GM23338 (cell line): ENCODE data around the gene GMPS. TPM values are rescaled to one million over a fixed set of nuclear protein-coding genes. Genes with fewer than 3 reads are reported as not detected.

ENCODE experiments used
- ATAC-seq: fragments of 200-7000 bp; cut with Tn5 transposase; 3 replicates; pipeline ENCODE4 v1.9.1; 2020
- DNase-seq: peaks from one replicate; pipeline ENCODE4 v3.0.0-alpha.2; 2015; ENCODE audit warnings: low spot score
- H2AFZ ChIP-seq: fragments of 200-600 bp; sonication (generic); 2 replicates; pipeline ENCODE4 v1.8.0; 2016; ENCODE audit warnings: antibody characterized with exemption, mild to moderate bottlenecking, moderate library complexity
- H3F3A ChIP-seq: fragments of 200-600 bp; sonication (generic); replicated peaks from 2 replicates; pipeline ENCODE4 v1.8.0; 2017; ENCODE audit warnings: antibody characterized with exemption, mixed run types, low read depth
- H3K27ac ChIP-seq: fragments of 200-600 bp; sonication (generic); 2 replicates; pipeline ENCODE4 v1.6.1; 2016; ENCODE audit warnings: low read depth
- H3K27me3 ChIP-seq: fragments of 200-600 bp; sonication (generic); 2 replicates; pipeline ENCODE4 v1.8.0; 2016; ENCODE audit warnings: mild to moderate bottlenecking, mixed run types, moderate library complexity; ENCODE audit not compliant: insufficient read depth
- H3K36me3 ChIP-seq: fragments of 200-600 bp; sonication (generic); 2 replicates; pipeline ENCODE4 v1.8.0; 2016; ENCODE audit warnings: mild to moderate bottlenecking; ENCODE audit not compliant: insufficient read depth
- H3K4me1 ChIP-seq: fragments of 200-600 bp; sonication (generic); 2 replicates; pipeline ENCODE4 v1.8.0; 2016; ENCODE audit warnings: mild to moderate bottlenecking, moderate library complexity; ENCODE audit not compliant: insufficient read depth
- H3K4me2 ChIP-seq: fragments of 200-600 bp; sonication (generic); 2 replicates; pipeline ENCODE4 v1.7.1; 2017; ENCODE audit warnings: mixed run types
- H3K4me3 ChIP-seq: fragments of 200-600 bp; sonication (generic); 2 replicates; pipeline ENCODE4 v1.6.1; 2016; ENCODE audit warnings: mixed run types
- H3K79me2 ChIP-seq: fragments of 200-600 bp; sonication (generic); replicated peaks from 2 replicates; pipeline ENCODE4 v1.8.0; 2017; ENCODE audit warnings: mild to moderate bottlenecking; ENCODE audit not compliant: insufficient read depth
- H3K9me2 ChIP-seq: fragments of 200-600 bp; sonication (generic); 2 replicates; pipeline ENCODE4 v1.8.0; 2017; ENCODE audit not compliant: insufficient read depth
- H4K20me1 ChIP-seq: fragments of 200-600 bp; sonication (generic); replicated peaks from 2 replicates; pipeline ENCODE4 v1.8.0; 2017; ENCODE audit warnings: mild to moderate bottlenecking; ENCODE audit not compliant: insufficient read depth
- H3K27ac Mint-ChIP-seq: 2 replicates; pipeline ENCODE4 v1.8.0; 2020; ENCODE audit warnings: inconsistent platforms, mild to moderate bottlenecking, moderate library complexity, mixed read lengths
- H3K27me3 Mint-ChIP-seq: 3 replicates; pipeline ENCODE4 v1.8.0; 2022; ENCODE audit warnings: low read depth, mild to moderate bottlenecking, moderate library complexity, mixed read lengths, inconsistent platforms; ENCODE audit not compliant: insufficient read depth, poor library complexity
- H3K36me3 Mint-ChIP-seq: 3 replicates; pipeline ENCODE4 v1.8.0; 2021; ENCODE audit warnings: low read depth, mild to moderate bottlenecking, inconsistent platforms, moderate library complexity, mixed read lengths
- H3K4me1 Mint-ChIP-seq: 3 replicates; pipeline ENCODE4 v1.8.0; 2020; ENCODE audit warnings: mild to moderate bottlenecking, inconsistent platforms, mixed read lengths
- H3K4me3 Mint-ChIP-seq: 3 replicates; pipeline ENCODE4 v1.8.0; 2021; ENCODE audit warnings: moderate library complexity, mild to moderate bottlenecking, inconsistent platforms, mixed read lengths
- H3K9me3 Mint-ChIP-seq: 3 replicates; pipeline ENCODE4 v1.8.0; 2020; ENCODE audit warnings: moderate library complexity, mild to moderate bottlenecking, inconsistent platforms, mixed read lengths
- CREB1 ChIP-seq: fragments of 250-450 bp; sonication (Bioruptor Pico); IDR thresholded peaks from 2 replicates; pipeline ENCODE4 v1.5.0; 2020; ENCODE audit warnings: low read depth, mild to moderate bottlenecking, moderate library complexity
- ETS1 ChIP-seq: IDR thresholded peaks from 2 replicates; pipeline ENCODE4 v1.6.1; 2016; ENCODE audit warnings: antibody characterized with exemption
- EZH2 ChIP-seq: fragments of 200-600 bp; sonication (generic); IDR thresholded peaks from one replicate; pipeline ENCODE4 v1.8.0; 2017; ENCODE audit warnings: antibody characterized with exemption, mild to moderate bottlenecking, low read depth; ENCODE audit not compliant: unreplicated experiment
- EZH2phosphoT487 ChIP-seq: fragments of 200-600 bp; sonication (generic); IDR thresholded peaks from one replicate; pipeline ENCODE4 v1.8.1; 2018; ENCODE audit warnings: antibody characterized with exemption; ENCODE audit not compliant: unreplicated experiment
- JUNB ChIP-seq: IDR thresholded peaks from one replicate; pipeline ENCODE4 v1.6.1; 2016; ENCODE audit warnings: antibody characterized with exemption; ENCODE audit not compliant: unreplicated experiment
- NANOG ChIP-seq: IDR thresholded peaks from 2 replicates; pipeline ENCODE4 v1.6.1; 2016; ENCODE audit warnings: antibody characterized with exemption, borderline replicate concordance
- POLR2AphosphoS5 ChIP-seq: IDR thresholded peaks from 2 replicates; pipeline ENCODE4 v1.6.1; 2016; ENCODE audit warnings: antibody characterized with exemption, low read depth
- STAT1 ChIP-seq: IDR thresholded peaks from one replicate; pipeline ENCODE4 v1.6.1; 2016; ENCODE audit warnings: antibody characterized with exemption; ENCODE audit not compliant: unreplicated experiment
- ZNF114 ChIP-seq: fragments of 250-450 bp; sonication (Bioruptor Pico); IDR thresholded peaks from 2 replicates; pipeline ENCODE4 v1.5.0; 2020; ENCODE audit warnings: mild to moderate bottlenecking, moderate library complexity
- ZNF331 ChIP-seq: fragments of 250-450 bp; sonication (Bioruptor Pico); IDR thresholded peaks from 2 replicates; pipeline ENCODE4 v1.5.0; 2020; ENCODE audit warnings: low read depth, mild to moderate bottlenecking, moderate library complexity
- ZNF462 ChIP-seq: fragments of 250-450 bp; sonication (Bioruptor Pico); IDR thresholded peaks from 2 replicates; pipeline ENCODE4 v1.5.0; 2020; ENCODE audit warnings: mild to moderate bottlenecking, moderate library complexity
- polyA plus RNA-seq: library from polyadenylated mRNA; unstranded; fragments of >200 nt; fragmentation: Nextera tagmentation; extraction: Ambion mirVana; gene quantifications from 2 replicates; pipeline ENCODE4 v1.2.1, GENCODE V29; 2016
- total RNA-seq: library from RNA; depleted of rRNA; stranded (reverse); fragments of >200 nt; shearing (Covaris generic); gene quantifications from 2 replicates; pipeline ENCODE4 v1.2.3, GENCODE V29; 2014
- TF ChIP-seq, protein P1 (sequence below): IDR thresholded peaks from one replicate; pipeline ENCODE4 v1.6.1; 2018; ENCODE audit warnings: antibody characterized with exemption; ENCODE audit not compliant: unreplicated experiment
- TF ChIP-seq, protein P2 (sequence below), 2 experiments: fragments of 200-600 bp in 1 of 2; sonication (generic) in 1 of 2; conservative IDR thresholded peaks; 2 replicates each; pipeline versions ENCODE4 v1.5.1 to v1.6.1; 2016 to 2017; ENCODE audit warnings: antibody characterized with exemption in 2 of 2, low read depth in 2 of 2, mild to moderate bottlenecking in 2 of 2, moderate library complexity in 1 of 2

Gene GMPS
- total and polyA plus RNA-seq, 2 experiments from 2014 or later: 72.0 to 145 TPM

- TF ChIP-seq ZNF114 (CRISPR knock-in tag) (no peak), JUNB (no peak), CREB1 (CRISPR knock-in tag) (no peak), EZH2 (no peak), ZNF331 (no peak), ZNF462 (CRISPR knock-in tag) (no peak), POLR2AphosphoS5 (no peak), STAT1 (no peak), EZH2phosphoT487 (no peak), NANOG (no peak), ETS1 (no peak)
- TF ChIP-seq, protein P1, sequence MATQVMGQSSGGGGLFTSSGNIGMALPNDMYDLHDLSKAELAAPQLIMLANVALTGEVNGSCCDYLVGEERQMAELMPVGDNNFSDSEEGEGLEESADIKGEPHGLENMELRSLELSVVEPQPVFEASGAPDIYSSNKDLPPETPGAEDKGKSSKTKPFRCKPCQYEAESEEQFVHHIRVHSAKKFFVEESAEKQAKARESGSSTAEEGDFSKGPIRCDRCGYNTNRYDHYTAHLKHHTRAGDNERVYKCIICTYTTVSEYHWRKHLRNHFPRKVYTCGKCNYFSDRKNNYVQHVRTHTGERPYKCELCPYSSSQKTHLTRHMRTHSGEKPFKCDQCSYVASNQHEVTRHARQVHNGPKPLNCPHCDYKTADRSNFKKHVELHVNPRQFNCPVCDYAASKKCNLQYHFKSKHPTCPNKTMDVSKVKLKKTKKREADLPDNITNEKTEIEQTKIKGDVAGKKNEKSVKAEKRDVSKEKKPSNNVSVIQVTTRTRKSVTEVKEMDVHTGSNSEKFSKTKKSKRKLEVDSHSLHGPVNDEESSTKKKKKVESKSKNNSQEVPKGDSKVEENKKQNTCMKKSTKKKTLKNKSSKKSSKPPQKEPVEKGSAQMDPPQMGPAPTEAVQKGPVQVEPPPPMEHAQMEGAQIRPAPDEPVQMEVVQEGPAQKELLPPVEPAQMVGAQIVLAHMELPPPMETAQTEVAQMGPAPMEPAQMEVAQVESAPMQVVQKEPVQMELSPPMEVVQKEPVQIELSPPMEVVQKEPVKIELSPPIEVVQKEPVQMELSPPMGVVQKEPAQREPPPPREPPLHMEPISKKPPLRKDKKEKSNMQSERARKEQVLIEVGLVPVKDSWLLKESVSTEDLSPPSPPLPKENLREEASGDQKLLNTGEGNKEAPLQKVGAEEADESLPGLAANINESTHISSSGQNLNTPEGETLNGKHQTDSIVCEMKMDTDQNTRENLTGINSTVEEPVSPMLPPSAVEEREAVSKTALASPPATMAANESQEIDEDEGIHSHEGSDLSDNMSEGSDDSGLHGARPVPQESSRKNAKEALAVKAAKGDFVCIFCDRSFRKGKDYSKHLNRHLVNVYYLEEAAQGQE: no peak
- TF ChIP-seq, protein P2, sequence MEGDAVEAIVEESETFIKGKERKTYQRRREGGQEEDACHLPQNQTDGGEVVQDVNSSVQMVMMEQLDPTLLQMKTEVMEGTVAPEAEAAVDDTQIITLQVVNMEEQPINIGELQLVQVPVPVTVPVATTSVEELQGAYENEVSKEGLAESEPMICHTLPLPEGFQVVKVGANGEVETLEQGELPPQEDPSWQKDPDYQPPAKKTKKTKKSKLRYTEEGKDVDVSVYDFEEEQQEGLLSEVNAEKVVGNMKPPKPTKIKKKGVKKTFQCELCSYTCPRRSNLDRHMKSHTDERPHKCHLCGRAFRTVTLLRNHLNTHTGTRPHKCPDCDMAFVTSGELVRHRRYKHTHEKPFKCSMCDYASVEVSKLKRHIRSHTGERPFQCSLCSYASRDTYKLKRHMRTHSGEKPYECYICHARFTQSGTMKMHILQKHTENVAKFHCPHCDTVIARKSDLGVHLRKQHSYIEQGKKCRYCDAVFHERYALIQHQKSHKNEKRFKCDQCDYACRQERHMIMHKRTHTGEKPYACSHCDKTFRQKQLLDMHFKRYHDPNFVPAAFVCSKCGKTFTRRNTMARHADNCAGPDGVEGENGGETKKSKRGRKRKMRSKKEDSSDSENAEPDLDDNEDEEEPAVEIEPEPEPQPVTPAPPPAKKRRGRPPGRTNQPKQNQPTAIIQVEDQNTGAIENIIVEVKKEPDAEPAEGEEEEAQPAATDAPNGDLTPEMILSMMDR (conservative IDR thresholded peaks at IDR 0.05; ENCODE audit: low read depth in 2 of 2): no peak
- H3K36me3 ChIP-seq: peaks cover 23% of the 10 kb centered on the region; the same call in 1 of the 2 replicates
- Mint-ChIP-seq H3K9me3 (no peaks in the 10 kb centered on the region), H3K4me3 (no peak overlapping the region), H3K4me1 (no peaks in the 10 kb centered on the region), H3K27me3 (peaks cover 9% of the 10 kb centered on the region), H3K36me3 (peaks cover 58% of the 10 kb centered on the region), H3K27ac (no peak overlapping the region)
- H2AFZ ChIP-seq: no peak overlapping the region
- no peaks in the 10 kb centered on the region for H3F3A ChIP-seq
- H3K27ac ChIP-seq: no peak overlapping the region
- no peaks in the 10 kb centered on the region for H3K27me3 ChIP-seq
- peaks cover 10% of the 10 kb centered on the region for H4K20me1 ChIP-seq
- H3K4me2 ChIP-seq: no peak overlapping the region
- H3K79me2 ChIP-seq: no peaks in the 10 kb centered on the region
- no peak overlapping the region for H3K4me3 ChIP-seq
- DNase-seq (no peak), ATAC-seq (no peak)
- H3K9me2 ChIP-seq: no peaks in the 10 kb centered on the region
- no peaks in the 10 kb centered on the region for H3K4me1 ChIP-seq
These were observed 68.0 kb downstream of the GMPS start for GRCh38 chr3:155938409-155938808.
